HG03103 (cell line): ENCODE results near the gene MRPL38.

Experiments
- ATAC-seq: cut with Tn5 transposase; IDR thresholded peaks from one replicate; pipeline ENCODE4 v1.9.1; 2021; ENCODE audit warnings: low read depth; ENCODE audit not compliant: unreplicated experiment

Gene MRPL38

DNA sequence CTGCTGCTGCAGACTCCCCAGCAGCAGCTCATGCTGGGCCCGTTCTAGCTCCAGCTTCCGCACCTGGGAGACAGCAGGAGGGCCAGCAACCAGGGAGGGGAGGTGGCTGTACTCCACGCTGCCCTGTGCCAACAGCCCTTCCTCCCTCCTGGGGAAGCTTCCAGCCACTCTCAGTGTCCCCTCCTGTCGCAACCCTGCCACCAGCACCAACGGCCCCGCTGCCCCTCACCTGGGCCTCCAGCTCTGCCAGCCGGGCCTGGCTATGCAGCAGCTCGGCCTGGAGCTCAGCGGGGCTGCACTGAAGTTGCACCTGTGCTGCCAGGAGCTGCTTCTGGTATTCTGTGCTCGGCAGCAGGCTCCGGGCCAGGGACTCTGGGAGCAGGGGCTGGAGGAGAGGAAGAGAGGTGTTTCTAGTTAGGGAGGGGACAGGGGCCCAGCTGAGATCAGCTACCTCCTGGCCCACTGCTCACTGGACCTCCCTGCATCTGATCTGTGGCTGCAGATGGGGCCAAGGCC is 15.4 kb upstream of the MRPL38 start:
- no peak for ATAC-seq

DNA sequence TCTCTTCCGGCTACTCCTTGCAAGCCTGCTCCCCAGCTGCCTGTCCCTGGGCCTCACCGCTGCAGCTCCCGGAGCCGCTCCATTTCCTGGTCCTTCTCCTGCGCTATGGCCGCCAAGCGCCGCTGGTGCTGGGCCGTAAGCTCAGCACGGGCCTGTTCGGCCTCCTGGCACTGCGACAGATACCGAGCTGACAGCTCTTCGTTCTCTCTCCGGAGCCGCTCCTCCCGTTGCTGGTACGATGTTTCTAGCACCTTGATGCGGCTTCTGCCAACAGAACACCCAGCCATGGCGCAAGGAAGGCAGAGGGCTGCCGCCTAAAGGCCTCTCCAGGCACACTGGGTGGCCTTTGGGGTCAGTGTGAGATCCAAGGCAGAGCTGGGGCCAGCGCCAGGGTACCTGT is 14.9 kb upstream of the MRPL38 start:
- ATAC-seq: no peak

DNA sequence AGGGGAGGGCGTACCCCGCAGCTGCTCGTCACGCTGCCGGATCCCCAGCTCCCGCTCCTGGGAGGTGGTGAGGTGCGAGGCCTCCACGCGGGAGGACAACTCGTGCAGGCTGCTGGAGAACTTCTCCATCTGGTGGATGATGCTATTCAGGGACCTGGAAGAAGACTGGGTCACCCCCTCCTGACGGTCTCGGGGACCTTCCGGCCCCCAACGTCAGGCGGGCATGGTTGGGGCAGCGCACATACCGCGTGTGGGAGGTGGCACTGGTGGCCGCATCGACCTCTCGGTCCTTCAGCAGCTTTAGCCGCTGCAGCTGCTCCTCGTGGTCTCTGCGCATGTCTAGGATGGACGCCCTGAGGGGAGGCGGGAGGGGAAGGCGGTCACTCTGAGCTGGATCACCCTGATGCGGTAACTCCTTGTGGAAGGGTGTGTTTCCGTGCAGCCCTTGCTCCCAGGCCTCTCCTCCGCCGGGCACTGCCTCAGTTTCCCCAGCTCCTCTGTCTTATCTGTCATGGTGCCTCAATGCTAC is 13.3 kb upstream of the MRPL38 start:
- ATAC-seq: no peak

DNA sequence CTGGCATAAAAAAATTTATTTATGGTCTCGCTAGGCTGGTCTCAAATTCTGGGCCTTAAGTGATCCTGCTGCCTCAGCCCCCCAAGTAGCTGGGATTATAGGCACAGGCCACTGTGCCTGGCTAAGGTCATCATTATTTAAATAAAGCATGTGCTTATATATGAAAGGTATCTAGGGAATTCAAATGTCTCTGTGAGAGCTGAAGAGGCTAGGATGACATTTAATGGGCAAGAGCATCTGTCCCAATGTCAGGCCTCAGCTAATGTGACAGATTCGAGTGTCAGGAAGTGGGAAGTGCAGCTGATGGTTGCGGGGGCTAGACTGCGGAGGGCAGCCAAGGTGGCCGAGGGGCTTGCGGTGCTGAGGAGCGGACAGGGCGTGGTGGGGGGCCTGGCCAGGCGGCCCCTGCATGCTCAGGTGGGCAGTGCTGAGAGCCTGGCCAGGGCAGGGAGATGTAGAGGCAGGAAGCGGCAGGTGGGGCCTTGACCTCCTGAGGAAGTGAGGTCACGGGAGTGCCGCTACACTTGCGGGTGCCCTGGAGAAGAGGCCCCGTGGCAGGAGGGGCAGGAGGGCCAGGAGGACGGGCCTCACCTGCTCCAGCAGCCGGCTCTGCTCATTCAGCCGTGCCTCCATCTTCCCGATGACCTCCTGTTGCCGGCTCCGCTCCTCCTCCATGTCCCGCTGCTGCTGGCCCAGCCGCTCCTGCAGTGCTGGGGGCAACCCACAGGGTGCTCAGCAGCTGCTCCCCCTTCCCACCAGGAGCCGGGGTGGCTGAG is 12.6 kb upstream of the MRPL38 start:
- no peak for ATAC-seq

DNA sequence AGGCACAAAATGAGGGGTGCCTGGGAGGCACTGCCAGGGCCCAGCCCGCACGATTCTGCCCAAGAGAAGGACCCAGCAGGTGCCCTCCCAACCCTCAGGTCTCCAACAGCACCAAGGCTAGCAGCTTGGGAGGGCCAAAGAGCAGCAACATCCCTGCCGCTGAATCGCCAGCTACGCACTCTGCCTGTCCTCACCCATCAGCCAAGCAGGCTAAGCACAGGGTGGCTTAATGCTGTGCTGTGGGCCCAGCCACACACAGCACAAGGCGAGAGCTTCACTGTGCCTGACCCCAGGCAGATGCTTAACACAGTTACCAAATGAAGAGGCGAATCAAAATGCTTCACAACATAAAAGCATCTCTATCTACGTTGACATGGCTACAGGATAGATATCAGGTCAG is 10.6 kb upstream of the MRPL38 start:
- no peak for ATAC-seq

DNA sequence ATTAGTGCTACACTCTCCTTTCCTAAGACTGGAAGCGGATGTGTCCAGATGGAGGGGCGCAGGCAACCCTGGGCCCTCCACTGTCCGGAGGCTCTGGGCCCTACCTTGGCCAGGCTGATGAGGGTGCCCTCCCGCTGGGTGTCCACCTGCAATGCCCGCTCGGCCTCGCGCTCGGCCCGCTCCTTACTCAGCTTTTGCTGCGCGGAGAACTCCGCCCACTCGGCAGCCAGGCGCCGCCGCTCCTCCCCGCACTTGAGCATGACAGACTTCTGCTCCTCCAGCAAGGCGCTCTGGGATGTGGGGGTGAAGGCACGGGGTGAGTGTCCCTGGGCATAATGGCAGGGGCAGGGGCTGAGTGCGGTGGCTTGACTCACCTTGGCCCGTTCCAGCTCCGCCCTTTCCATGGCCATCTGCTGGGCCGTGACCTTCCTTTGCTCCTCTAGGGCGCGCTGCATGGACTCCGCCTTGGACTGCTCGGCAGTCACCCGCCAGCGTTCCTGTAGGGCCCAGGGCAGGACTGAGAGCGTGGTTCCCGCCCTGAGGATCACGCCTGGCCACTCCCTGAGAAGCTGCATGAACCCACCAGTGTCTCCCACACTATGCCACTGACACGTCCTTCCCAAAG is 10.1 kb upstream of the MRPL38 start:
- ATAC-seq: no peak

DNA sequence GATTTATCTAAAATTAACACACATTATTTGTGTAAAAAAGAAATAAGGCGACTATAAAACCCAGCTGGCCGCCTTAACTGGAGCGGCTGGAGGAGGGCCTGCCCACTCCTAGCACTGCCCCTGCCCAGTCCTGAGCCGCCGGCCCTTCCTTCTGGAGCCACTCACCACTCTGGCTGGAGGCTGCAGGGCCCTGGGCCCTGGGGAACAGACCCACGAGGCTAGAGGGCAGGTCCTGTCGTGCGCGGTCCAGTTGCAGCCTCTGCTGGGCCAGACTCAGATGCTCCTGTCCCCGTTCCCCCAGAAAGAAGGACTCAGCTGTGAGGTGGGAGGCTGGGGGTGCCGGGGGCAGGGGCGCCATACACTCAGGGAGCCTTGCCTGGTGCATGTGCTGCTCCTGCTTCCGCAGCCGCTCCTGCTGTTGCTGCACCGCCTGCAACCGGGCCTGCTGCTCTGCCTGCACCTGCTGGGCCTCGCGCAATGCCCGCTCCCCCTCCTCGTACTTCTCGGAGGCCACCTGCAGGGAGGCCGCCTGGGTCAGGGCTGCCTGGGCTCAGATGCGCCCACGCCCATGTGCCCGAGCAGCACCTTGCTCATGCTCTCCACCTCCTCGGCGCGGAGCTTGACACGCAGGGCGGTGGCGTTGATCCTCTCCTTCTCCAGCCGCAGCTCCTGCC is 9.0 kb upstream of the MRPL38 start:
- ATAC-seq: no peak

DNA sequence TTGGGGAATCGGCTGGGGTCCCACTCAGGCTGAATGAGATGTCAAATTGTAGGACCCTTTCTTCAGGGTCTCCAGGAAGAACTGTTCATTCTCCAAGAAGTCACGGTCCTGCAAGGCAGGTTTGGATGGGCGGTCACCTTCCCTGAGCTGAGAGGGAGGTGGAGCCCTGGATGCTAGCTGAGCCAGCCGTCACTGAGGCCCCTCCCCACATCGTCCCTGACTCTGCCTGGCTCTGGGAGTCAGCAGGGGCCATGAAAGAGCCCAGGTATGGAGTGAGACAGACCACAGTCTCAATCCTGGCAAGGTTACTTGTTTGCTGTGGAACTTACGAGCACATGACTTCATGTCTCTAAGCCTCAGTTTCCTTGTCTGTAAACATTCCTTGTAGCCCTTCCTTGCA is 6.0 kb upstream of the MRPL38 start:
- ATAC-seq: no peak

DNA sequence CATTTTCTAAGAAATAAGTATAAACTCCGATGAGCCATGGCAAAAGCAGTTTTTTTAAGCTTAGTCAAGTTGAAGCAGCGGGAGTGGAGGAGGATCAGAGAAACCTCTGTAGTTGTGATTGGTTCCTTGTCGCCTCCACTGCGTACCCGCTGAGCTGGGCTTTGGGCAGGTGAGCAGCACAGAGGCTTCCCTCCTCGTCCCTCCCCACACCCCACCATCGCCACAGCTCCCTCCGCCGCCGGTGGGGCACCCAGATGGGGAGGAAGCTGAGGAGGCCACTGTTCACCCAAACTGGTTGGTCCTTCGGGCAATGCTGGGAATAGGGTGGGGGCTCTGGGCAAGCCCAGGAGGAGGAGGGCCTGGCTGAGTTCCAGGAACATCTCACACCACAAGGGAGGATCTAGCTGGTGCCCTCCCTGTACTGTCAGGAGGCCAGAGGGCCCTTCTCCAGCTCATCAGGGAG is 5.2 kb upstream of the MRPL38 start:
- no peak for ATAC-seq

DNA sequence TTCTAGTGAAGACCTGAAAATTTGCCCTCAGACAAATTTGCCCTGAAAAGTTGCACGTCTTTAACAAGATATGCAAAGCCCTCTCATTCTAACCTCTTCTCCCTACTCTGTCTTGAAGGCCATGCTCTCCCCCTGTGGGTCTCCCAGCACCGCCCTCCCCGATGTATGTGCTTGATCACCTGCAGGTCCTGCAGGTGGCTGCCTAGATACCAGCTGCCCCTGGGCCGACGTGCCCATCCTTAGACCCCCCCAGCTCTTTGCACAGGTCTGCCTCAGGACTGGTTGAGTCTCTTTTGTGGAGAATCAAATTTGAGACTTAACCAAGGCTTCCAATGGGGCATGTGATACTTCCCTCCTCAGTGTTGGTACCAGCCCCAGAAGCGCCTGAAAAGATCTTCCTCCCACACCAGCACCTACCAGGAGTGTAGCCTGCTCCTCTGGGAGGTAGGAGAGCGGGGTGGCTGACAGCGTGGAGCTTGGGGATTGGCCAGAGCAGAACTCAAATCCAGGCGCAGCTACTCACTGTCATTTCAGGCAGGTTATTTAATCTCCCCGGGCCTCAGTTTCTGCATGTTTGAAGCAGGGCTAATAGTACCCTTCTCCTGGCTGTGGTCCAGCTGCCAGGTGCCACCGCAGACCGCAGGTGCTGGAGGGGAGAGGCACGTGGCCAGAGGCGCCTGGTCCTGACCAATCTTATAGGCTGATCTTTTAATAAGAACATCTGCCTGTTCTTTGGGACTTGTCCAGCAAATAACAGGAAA is 4.5 kb upstream of the MRPL38 start:
- ATAC-seq: no peak

DNA sequence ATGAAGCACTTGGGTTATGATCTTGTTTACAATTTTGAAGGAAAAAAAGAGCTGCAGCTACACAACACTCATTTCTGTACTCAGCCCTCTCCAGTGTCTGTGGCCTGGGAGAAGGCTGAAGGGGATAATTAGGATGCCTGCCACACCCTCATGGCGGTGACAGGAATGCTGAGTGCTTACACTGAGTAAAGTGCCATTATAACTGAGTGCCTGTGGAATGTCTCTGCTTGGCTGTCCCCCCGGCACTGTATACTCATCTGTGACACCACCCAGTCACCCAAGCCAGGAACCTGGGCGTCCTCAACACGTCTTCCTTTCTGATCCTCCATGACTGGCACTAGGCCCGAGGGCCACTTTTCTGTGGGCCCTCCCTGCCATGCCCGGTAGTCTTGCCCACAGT is 3.5 kb upstream of the MRPL38 start:
- no peak for ATAC-seq

DNA sequence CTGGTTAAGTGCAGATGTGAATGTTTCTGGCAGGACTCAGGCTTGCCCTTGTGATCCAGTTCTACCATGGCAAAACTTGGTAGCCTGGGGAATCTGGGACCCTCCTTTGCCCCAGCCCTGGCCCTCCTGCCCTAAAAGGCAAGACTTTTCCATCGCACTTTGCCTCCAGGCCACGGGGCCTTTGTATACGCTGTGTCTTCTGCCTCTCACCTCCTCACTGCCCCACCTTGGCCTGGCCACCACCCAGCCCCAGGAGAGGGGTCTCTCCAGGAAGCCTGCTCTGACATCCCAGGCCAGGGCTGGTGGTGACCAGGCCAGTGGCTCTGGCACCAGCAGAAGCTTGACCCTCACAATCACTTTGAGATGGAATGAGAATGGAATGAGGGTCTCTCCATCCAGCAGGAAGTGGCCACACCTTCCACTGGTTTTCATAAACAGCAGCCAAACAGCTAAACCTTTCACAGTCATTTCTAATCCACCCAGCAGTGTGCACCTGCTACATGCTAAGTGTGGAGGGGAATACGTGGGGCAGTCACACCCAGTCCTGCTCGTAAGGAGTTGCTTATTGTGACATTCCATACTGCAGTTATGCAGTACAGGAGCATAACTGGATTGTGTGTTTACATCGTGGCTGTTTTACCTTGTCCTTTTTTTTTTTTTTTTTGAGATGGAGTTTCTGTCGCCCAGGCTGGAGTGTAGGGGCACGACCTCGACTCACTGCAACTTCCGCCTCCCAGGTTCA is 1.6 kb upstream of the MRPL38 start:
- ATAC-seq: no peak

DNA sequence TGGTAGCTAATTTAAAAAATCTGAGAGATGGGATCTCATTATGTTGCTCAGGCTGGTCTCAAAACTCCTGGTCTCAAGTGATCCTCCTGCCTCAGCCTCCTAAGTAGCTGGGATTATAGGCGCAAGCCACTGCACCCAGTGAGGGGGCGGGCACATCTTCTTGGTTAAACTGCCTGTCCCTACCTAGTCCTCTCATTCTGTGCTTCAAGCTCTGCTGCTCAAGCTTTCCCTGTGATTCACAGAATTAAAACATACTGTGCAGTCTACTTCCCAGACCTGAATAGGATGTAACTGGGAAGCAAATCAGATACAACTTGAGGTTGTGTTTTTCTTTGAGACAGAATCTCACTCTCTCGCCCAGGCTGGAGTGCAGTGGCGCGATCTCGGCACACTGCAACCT is 2.3 kb downstream of the MRPL38 start:
- no peak for ATAC-seq

DNA sequence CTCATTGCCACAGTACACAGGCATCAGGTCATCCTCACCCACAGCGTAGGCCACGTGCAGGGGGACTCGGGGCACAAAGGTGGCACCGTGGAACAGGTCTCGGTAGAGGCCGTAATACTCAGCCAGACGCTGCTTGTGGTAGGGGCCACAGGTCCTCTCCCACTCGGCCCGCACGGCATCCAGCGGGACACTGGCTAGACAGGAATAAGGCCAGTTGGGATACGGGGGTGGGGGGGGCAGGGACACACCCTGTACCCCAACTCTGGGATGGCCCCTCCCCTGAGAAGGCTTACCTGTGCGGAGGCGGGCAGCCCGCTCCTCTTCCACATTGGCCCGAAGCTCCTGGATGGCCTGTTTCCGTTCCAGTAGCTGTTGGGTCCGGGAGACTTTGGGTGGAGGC is 3.0 kb downstream of the MRPL38 start:
- no peak for ATAC-seq

DNA sequence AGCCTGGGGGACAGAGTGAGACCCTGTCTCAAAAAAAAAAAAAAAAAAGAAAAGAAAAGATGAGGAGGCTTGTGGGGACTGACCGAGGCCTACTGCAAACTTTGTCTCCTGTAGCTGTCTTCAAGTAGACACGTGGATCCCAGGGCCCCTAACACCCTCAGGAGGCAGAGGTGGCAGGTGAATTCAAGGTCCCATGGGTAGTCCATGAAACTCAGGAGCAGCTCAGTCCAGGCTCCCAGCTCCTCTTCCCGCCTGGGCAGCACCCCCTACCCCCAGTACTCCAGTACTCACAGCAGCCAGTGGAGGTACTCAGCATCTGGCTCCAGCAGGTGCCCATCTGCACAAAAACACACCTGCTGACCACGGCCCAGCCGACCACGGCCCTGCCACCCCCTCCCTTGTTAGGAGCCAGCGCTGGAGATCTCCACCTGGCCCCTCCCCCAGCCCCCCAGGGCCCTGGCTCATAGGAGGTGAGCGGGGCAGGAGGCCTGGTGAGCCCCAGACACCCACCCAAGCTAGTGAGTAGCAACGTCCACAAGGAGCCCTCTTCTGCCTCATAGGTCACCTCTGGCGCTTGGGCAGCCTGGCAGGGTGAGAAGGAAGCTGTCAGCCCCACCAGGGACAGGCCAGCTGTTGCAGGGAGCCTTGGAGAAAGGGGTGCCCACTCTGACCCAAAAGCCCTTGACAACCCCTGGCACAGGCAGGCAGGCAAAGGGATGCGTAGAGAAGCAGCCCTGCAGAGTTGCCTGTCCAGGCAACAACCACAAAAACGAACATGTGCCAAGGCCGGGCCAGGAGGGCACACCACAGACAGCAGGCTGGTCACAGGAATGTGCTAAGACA is 3.8 kb downstream of the MRPL38 start:
- no peak for ATAC-seq

DNA sequence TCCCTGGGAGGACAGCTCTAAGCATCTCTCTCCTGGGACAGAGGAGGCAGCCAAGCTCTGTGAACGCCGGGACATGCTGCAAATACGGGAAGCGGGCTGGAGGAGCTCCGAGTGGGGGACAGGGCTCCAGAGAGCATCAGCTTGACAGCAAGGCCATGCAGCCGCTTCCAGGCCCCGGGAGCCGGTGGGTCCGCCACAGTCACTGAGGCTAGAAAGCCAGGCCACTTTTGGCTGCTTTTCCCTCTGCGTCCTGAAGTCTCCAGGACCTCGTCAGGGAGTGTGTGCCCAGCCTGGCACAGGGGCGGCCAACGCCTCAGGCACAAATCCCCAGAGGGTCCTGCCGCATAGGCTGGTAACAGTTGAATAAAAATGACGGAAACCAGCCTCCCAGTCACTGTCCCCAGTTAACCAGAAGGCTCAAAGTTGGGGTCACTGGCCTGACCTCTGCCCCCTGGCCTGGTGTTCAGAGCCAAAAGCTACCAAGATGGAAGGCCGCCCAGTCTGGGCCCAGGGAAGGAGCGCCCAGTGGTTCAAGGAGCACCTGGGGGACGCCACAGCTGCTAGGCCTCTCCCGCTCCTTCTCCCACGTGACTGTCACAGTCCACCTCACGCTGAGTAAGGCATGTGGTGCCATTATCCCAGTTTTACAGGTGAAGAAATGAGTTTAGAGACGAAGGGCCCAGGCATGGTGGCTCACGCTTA is 4.8 kb downstream of the MRPL38 start:
- ATAC-seq: no peak

DNA sequence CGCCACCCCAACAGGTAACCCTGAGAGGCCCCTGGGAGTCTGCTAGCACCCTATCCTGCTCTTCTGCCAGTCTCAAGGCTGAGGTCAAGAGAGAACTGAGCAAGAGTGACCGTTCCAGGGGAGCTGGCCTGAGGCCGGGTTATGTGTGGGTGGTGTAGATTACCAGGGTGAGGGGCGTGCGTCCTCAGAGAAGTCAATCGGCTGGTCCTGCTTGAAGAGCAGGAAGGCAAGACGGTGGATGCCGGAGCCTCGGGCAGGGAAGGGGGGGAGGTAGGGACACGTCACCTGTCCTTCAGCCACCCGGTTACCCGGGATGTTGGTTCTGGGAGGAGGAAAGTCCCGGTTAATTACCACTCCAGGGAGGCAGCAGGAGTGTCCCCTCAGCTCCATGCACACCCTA is 5.3 kb downstream of the MRPL38 start:
- no peak for ATAC-seq

DNA sequence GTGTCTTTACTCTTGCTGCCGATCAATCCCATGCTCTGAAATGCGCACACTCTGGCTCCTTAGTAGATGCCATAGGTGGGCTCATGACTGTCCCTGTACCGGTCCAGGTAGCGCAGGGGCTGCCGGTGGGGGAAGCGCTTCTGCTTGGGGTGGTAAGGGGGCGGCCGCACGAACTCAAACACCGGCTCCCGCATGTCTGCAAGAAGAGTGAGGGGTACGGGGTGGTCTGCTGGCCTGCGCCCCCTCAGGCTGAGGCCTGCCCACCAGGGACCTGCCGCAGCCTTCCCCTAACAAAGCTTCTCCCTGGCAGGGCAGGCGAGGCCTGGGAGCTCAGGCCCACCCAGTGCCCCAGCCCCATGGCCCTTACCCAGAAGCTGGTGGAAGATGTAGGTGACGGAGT is 5.9 kb downstream of the MRPL38 start:
- ATAC-seq: no peak
